GM12878 (cell line): ENCODE measurements around the gene EPN1. TPM values are rescaled to one million over a fixed set of nuclear protein-coding genes. Genes with fewer than 3 reads are reported as not detected.

ENCODE experiments used
- BHLHE40 ChIP-seq, 2 experiments: fragments of 450-650 bp in 1 of 2; IDR thresholded peaks; 2 replicates each; pipeline ENCODE4 v1.6.1; 2011 to 2017; ENCODE audit warnings: low read depth in 2 of 2, borderline replicate concordance in 1 of 2, improper control_type of control experiment in 1 of 2, low read length in 1 of 2, mild to moderate bottlenecking in 1 of 2
- CTCF ChIP-seq, 3 experiments: IDR thresholded peaks in 2 of 3; conservative IDR thresholded peaks in 1 of 3; 2 replicates each; pipeline ENCODE4 v1.5.1; 2011; ENCODE audit warnings: low read depth in 3 of 3, low read length in 3 of 3, mild to moderate bottlenecking in 3 of 3, control low read depth in 2 of 3, moderate library complexity in 2 of 3, inconsistent platforms in 1 of 3, mixed read lengths in 1 of 3; ENCODE audit not compliant: control insufficient read depth in 2 of 3, insufficient read depth in 1 of 3; ENCODE audit errors: extremely low read depth in 1 of 3
- E2F8 ChIP-seq: fragments of 450-650 bp; IDR thresholded peaks from 2 replicates; pipeline ENCODE4 v1.6.1; 2018; ENCODE audit warnings: mild to moderate bottlenecking, low read depth, moderate library complexity; ENCODE audit not compliant: partially characterized antibody
- EED ChIP-seq: sonication (generic); IDR thresholded peaks from 2 replicates; pipeline ENCODE4 v1.6.1; 2016; ENCODE audit warnings: antibody characterized with exemption, low read depth
- EGR1 ChIP-seq, 2 experiments: IDR thresholded peaks; 1 replicate in 1 of 2; 2 replicates in 1 of 2; pipeline ENCODE4 v1.6.1; 2011 to 2012; ENCODE audit warnings: low read depth in 2 of 2, low read length in 2 of 2, borderline replicate concordance in 1 of 2, mild to moderate bottlenecking in 1 of 2, moderate library complexity in 1 of 2
- FOXM1 ChIP-seq: IDR thresholded peaks from 2 replicates; pipeline ENCODE4 v1.6.1; 2012; ENCODE audit warnings: low read depth, mild to moderate bottlenecking, inconsistent platforms, low read length, moderate library complexity
- KLF5 ChIP-seq: fragments of 450-650 bp; IDR thresholded peaks from 2 replicates; pipeline ENCODE4 v1.6.1; 2014; ENCODE audit warnings: mild to moderate bottlenecking; ENCODE audit not compliant: partially characterized antibody
- POLR2AphosphoS2 ChIP-seq: IDR thresholded peaks from 2 replicates; pipeline ENCODE4 v1.6.1; 2011; ENCODE audit warnings: low read depth, mild to moderate bottlenecking, low read length, improper control_type of control experiment, moderate library complexity
- RAD21 ChIP-seq: IDR thresholded peaks from 2 replicates; pipeline ENCODE4 v1.6.1; 2011; ENCODE audit warnings: mild to moderate bottlenecking, low read depth, low read length, moderate library complexity; ENCODE audit not compliant: insufficient read depth
- RB1 ChIP-seq: fragments of 450-650 bp; formaldehyde crosslinking; IDR thresholded peaks from 2 replicates; pipeline ENCODE4 v1.6.1; 2017; ENCODE audit warnings: mild to moderate bottlenecking, borderline replicate concordance
- RCOR1 ChIP-seq: conservative IDR thresholded peaks from 2 replicates; pipeline ENCODE4 v1.6.1; 2012; ENCODE audit warnings: low read depth, low read length, improper control_type of control experiment
- STAT3 ChIP-seq: IDR thresholded peaks from 2 replicates; pipeline ENCODE4 v1.6.1; 2011; ENCODE audit warnings: low read depth, low read length, improper control_type of control experiment
- SUPT20H ChIP-seq: IDR thresholded peaks from 2 replicates; pipeline ENCODE4 v1.6.1; 2011; ENCODE audit warnings: low read depth, mild to moderate bottlenecking, low read length, moderate library complexity, borderline replicate concordance; ENCODE audit not compliant: control insufficient read depth
- polyA plus RNA-seq, 11 experiments: library from polyadenylated mRNA; depleted of rRNA in 4 of 11; unstranded in 6 of 11; stranded (reverse) in 5 of 11; fragments of >200 nt; fragmentation: Nextera tagmentation in 4 of 11; fragmentation: Illumina TruSeq in 1 of 11; extraction: Ambion mirVana in 4 of 11; extraction: Trizol in 1 of 11; gene quantifications; 1 replicate in 1 of 11; 2 replicates in 10 of 11; pipeline versions ENCODE4 v1.2.1 to v1.2.3, GENCODE V29; 2011 to 2016; ENCODE audit warnings: inconsistent platforms in 2 of 11, missing spikeins in 2 of 11, low read depth in 1 of 11
- total RNA-seq, 4 experiments: library from RNA; depleted of rRNA in 3 of 4; stranded (reverse); fragments of >200 nt in 3 of 4; fragmentation: Illumina TruSeq in 1 of 4; extraction: Trizol in 1 of 4; gene quantifications; 2 replicates each; pipeline versions ENCODE4 v1.2.1 to v1.2.3, GENCODE V29; 2013 to 2021

The EPN1 gene
- total and polyA plus RNA-seq, 10 of the 15 experiments (the other 5 are each of a cell fraction or from before 2014, with no cell fraction given): 0.11 to 88.5 (median 10.6) TPM

GRCh38 chr19:55678121-55678671 is 3.2 kb downstream of the EPN1 start (continued):
- TF ChIP-seq CTCF (IDR thresholded peaks at IDR 0.05 in 2 of 3, conservative IDR thresholded peaks at IDR 0.05 in 1 of 3; ENCODE audit: control insufficient read depth in 2 of 3, extremely low read depth in 1 of 3, insufficient read depth in 1 of 3, low read depth in 3 of 3, low read length in 3 of 3) (peak; percentile 8 to 50 (median 48); a peak in 3 of 6 replicates), RB1 (peak; percentile 22; the same call in 1 of the 2 replicates), SUPT20H (no peak), E2F8 (no peak), BHLHE40 (IDR thresholded peaks at IDR 0.05; ENCODE audit: borderline replicate concordance in 1 of 2, low read depth in 2 of 2, low read length in 1 of 2) (0 out of 4 replicates have a peak, but pooled peaks of 1 of the 2 experiments have one; percentile 16), EGR1 (IDR thresholded peaks at IDR 0.05; ENCODE audit: borderline replicate concordance in 1 of 2, low read depth in 2 of 2, low read length in 2 of 2) (peak in 1 of 2 experiments; percentile 45; a peak in 1 of 3 replicates), RAD21 (peak; percentile 39), FOXM1 (peak; percentile 73; the same call in 1 of the 2 replicates), STAT3 (0 out of 2 replicates have a peak, but pooled peaks have one; percentile 69), POLR2AphosphoS2 (no peak), RCOR1 (peak; percentile 98), EED (peak; percentile 94), KLF5 (peak; percentile 82)
